ENCODE measurements around the gene CRACDL.

Gene CRACDL

GRCh38 chr2:98763209-98763951, 172.6 kb downstream of the CRACDL start:
- no peaks in the 10 kb centered on the region for H4K20me1 ChIP-seq (ENCODE audit: low read depth, low read length)
- no peak overlapping the region for H2AFZ ChIP-seq (ENCODE audit: low read depth, low read length, severe bottlenecking)
- H3F3A ChIP-seq (ENCODE audit: insufficient read depth), result peaks cover 13% of the 10 kb centered on the region
- no peak overlapping the region for H3K4me3 ChIP-seq (ENCODE audit: insufficient read depth, low read length, poor library complexity, severe bottlenecking)
- no peak for TF ChIP-seq EZH2phosphoT487 (conservative IDR thresholded peaks at IDR 0.05; ENCODE audit: low read length)
- no peak for TF ChIP-seq CTCF (IDR thresholded peaks at IDR 0.05; ENCODE audit: insufficient read depth, low read length, poor library complexity, severe bottlenecking)
- H3K27ac ChIP-seq (ENCODE audit: low read depth, low read length), result no peak overlapping the region
- no peaks in the 10 kb centered on the region for H3K9me2 ChIP-seq (replicated peaks; ENCODE audit: insufficient read depth, low read length)
- no peak overlapping the region for H3K9ac ChIP-seq (ENCODE audit: low read length)
- no peaks in the 10 kb centered on the region for H3K79me2 ChIP-seq (ENCODE audit: insufficient read depth, low read length)
- H3K36me3 ChIP-seq (ENCODE audit: low read length), result no peaks in the 10 kb centered on the region
- H3K9me3 ChIP-seq (ENCODE audit: insufficient read depth, low read length), result no peaks in the 10 kb centered on the region
- no peak overlapping the region for H3K4me2 ChIP-seq (ENCODE audit: low read depth, low read length, poor library complexity, severe bottlenecking)
- no peaks in the 10 kb centered on the region for H3K27me3 ChIP-seq (ENCODE audit: low read length)

- Histone ChIP-seq H3K9me2 (replicated peaks; ENCODE audit: insufficient read depth, low read length) (no peaks in the 10 kb centered on the region), H3F3A (ENCODE audit: insufficient read depth) (peaks cover 15% of the 10 kb centered on the region), H2AFZ (ENCODE audit: low read depth, low read length, severe bottlenecking) (no peak overlapping the region), H3K79me2 (ENCODE audit: insufficient read depth, low read length) (no peaks in the 10 kb centered on the region), H3K4me3 (ENCODE audit: insufficient read depth, low read length, poor library complexity, severe bottlenecking) (no peak overlapping the region), H3K27ac (ENCODE audit: low read depth, low read length) (no peak overlapping the region), H3K27me3 (ENCODE audit: low read length) (no peaks in the 10 kb centered on the region), H3K9ac (ENCODE audit: low read length) (no peak overlapping the region), H3K36me3 (ENCODE audit: low read length) (no peaks in the 10 kb centered on the region), H4K20me1 (ENCODE audit: low read depth, low read length) (no peaks in the 10 kb centered on the region), H3K9me3 (ENCODE audit: insufficient read depth, low read length) (no peaks in the 10 kb centered on the region), H3K4me2 (ENCODE audit: low read depth, low read length, poor library complexity, severe bottlenecking) (no peak overlapping the region)
- TF ChIP-seq EZH2phosphoT487 (conservative IDR thresholded peaks at IDR 0.05; ENCODE audit: low read length), result no peak
Measured at GRCh38 chr2:98761909-98762308, 174.1 kb downstream of the CRACDL start.

GRCh38 chr2:98761267-98761781, 174.7 kb downstream of the CRACDL start:
- peaks cover 15% of the 10 kb centered on the region for H3F3A ChIP-seq (ENCODE audit: insufficient read depth)
- no peak overlapping the region for H2AFZ ChIP-seq (ENCODE audit: low read depth, low read length, severe bottlenecking)
- no peaks in the 10 kb centered on the region for H3K27me3 ChIP-seq (ENCODE audit: low read length)
- H3K27ac ChIP-seq (ENCODE audit: low read depth, low read length), result no peak overlapping the region
- TF ChIP-seq CTCF (IDR thresholded peaks at IDR 0.05; ENCODE audit: insufficient read depth, low read length, poor library complexity, severe bottlenecking), result no peak
- TF ChIP-seq EZH2phosphoT487 (conservative IDR thresholded peaks at IDR 0.05; ENCODE audit: low read length), result no peak
- H3K9me3 ChIP-seq (ENCODE audit: insufficient read depth, low read length), result no peaks in the 10 kb centered on the region
- H3K36me3 ChIP-seq (ENCODE audit: low read length), result no peaks in the 10 kb centered on the region
- no peak overlapping the region for H3K9ac ChIP-seq (ENCODE audit: low read length)
- H3K79me2 ChIP-seq (ENCODE audit: insufficient read depth, low read length), result no peaks in the 10 kb centered on the region
- H4K20me1 ChIP-seq (ENCODE audit: low read depth, low read length), result no peaks in the 10 kb centered on the region
- H3K4me3 ChIP-seq (ENCODE audit: insufficient read depth, low read length, poor library complexity, severe bottlenecking), result no peak overlapping the region
- no peaks in the 10 kb centered on the region for H3K9me2 ChIP-seq (replicated peaks; ENCODE audit: insufficient read depth, low read length)
- no peak overlapping the region for H3K4me2 ChIP-seq (ENCODE audit: low read depth, low read length, poor library complexity, severe bottlenecking)
